Smooth muscle cell (in vitro differentiated cells): Measurements from ENCODE around the gene STX19. TPM values are rescaled to one million over a fixed set of nuclear protein-coding genes. Genes with fewer than 3 reads are reported as not detected.

ENCODE experiments used
- DNase-seq: peaks from one replicate; lab custom pipeline; 2025; ENCODE audit not compliant: unreplicated experiment; lab: John Stamatoyannopoulos, UW
- H2AFZ ChIP-seq: fragments of 200-600 bp; sonication (generic); 2 replicates; pipeline ENCODE4 v1.6.0; 2016; ENCODE audit warnings: antibody characterized with exemption, low read depth, mild to moderate bottlenecking
- H3F3A ChIP-seq: fragments of 200-600 bp; sonication (generic); 2 replicates; pipeline ENCODE4 v1.6.0; 2017; ENCODE audit warnings: antibody characterized with exemption, low read depth
- H3K27ac ChIP-seq: fragments of 200-600 bp; sonication (generic); 2 replicates; pipeline ENCODE4 v1.5.1; 2016; ENCODE audit warnings: low read depth, mild to moderate bottlenecking
- H3K27me3 ChIP-seq: fragments of 200-600 bp; sonication (generic); 2 replicates; pipeline ENCODE4 v1.6.1; 2016; ENCODE audit warnings: low read depth, mild to moderate bottlenecking
- H3K36me3 ChIP-seq: fragments of 200-600 bp; sonication (generic); 2 replicates; pipeline ENCODE4 v1.5.1; 2016; ENCODE audit warnings: low read depth
- H3K4me1 ChIP-seq: fragments of 200-600 bp; sonication (generic); 2 replicates; pipeline ENCODE4 v1.5.1; 2016; ENCODE audit warnings: low read depth
- H3K4me2 ChIP-seq: fragments of 200-600 bp; sonication (generic); 2 replicates; pipeline ENCODE4 v1.6.0; 2016; ENCODE audit warnings: mild to moderate bottlenecking
- H3K4me3 ChIP-seq: fragments of 200-600 bp; sonication (generic); 2 replicates; pipeline ENCODE4 v1.5.1; 2016; ENCODE audit warnings: mild to moderate bottlenecking
- H3K79me2 ChIP-seq: fragments of 200-600 bp; sonication (generic); 2 replicates; pipeline ENCODE4 v1.6.0; 2016; ENCODE audit warnings: low read depth, mild to moderate bottlenecking
- H3K9ac ChIP-seq: fragments of 200-600 bp; sonication (generic); 2 replicates; pipeline ENCODE4 v1.6.0; 2016; ENCODE audit warnings: low read depth
- H3K9me3 ChIP-seq: fragments of 200-600 bp; sonication (generic); replicated peaks from 2 replicates; pipeline ENCODE4 v1.5.1; 2016; ENCODE audit warnings: low read depth
- H4K20me1 ChIP-seq: fragments of 200-600 bp; sonication (generic); 2 replicates; pipeline ENCODE4 v1.6.0; 2016; ENCODE audit warnings: low read depth
- CTCF ChIP-seq: fragments of 200-600 bp; sonication (generic); IDR thresholded peaks from 2 replicates; pipeline ENCODE4 v1.5.1; 2017; ENCODE audit warnings: borderline replicate concordance, mild to moderate bottlenecking, antibody characterized with exemption; ENCODE audit not compliant: insufficient read depth, poor library complexity, severe bottlenecking
- WGBS: methylation state at CpG from one replicate; pipeline ENCODE4 v1.1.7; 2016; ENCODE audit warnings: low lambda C conversion rate; 5-methylcytosine and 5-hydroxymethylcytosine counted together
- polyA plus RNA-seq: library from polyadenylated mRNA; unstranded; fragments of >200 nt; fragmentation: Nextera tagmentation; extraction: Ambion mirVana; gene quantifications from 2 replicates; pipeline ENCODE4 v1.2.1, GENCODE V29; 2016
- total RNA-seq: library from RNA; depleted of rRNA; stranded (reverse); fragments of >200 nt; gene quantifications from 2 replicates; pipeline ENCODE4 v1.2.3, GENCODE V29; 2014

The STX19 gene
- total RNA-seq (0.94 TPM in 1 of 2 replicates, not detected in the other), polyA plus RNA-seq (0.23 TPM in 1 of 2 replicates, not detected in the other)

DNA sequence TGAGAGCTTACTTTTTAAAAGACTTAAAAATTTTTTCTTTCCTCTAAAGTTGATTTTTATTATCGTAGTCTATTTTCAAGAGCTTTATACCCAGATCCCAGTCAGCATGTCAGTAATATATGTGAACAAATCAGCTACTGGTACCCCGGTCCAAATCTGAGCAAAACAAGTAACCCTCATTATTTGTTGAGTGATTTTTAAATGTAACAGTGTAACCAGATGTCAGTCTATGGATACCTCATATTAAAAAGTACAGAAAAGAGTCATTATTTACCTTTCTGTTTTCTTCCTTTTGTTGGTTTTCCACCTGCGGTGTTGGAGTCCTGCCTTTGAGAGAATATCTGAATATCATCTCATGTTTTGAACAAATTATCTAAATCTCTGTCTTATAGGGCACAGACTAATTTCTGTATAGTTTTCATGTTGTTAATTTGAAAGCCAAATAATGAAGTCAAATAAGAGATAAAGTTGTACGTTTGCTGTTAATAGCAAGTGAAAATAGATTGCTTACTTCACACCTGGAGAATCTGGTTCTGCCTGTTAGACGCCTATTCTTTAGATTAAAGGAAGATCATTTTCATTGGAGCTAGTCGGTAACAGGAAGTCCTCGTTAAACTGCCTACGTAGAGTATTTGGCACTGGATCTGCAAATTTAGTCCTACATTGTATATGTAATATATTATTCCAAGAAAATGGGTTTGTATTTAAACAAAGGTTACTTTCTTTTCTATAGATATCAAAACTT lies at the start of gene STX19:
TSS of gene STX19 (minus strand) at position 505 of the 745 bp plus-strand sequence. CDS start 13,328 bp downstream, outside the sequence.
- H4K20me1 ChIP-seq = no peaks in the 10 kb centered on the region
- no peak within 1 kb of the TSS for H2AFZ ChIP-seq
- no peak within 1 kb of the TSS for H3K9ac ChIP-seq
- peak within 1 kb of the TSS; percentile 31 for H3K27ac ChIP-seq
- no peaks in the 10 kb centered on the region for H3K36me3 ChIP-seq
- no peak for TF ChIP-seq CTCF
- H3K4me3 ChIP-seq = peak within 1 kb of the TSS; percentile 23
- no peaks in the 10 kb centered on the region for H3K9me3 ChIP-seq
- H3K79me2 ChIP-seq = peaks cover 4% of the 10 kb centered on the region
- H3F3A ChIP-seq = no peaks in the 10 kb centered on the region
- 75% methylated on average over 8 of the region's 8 CpGs for WGBS
- H3K4me1 ChIP-seq = no peaks in the 10 kb centered on the region
- no peaks in the 10 kb centered on the region for H3K27me3 ChIP-seq
- H3K4me2 ChIP-seq = peak within 1 kb of the TSS; percentile 9
- no peak for DNase-seq

DNA sequence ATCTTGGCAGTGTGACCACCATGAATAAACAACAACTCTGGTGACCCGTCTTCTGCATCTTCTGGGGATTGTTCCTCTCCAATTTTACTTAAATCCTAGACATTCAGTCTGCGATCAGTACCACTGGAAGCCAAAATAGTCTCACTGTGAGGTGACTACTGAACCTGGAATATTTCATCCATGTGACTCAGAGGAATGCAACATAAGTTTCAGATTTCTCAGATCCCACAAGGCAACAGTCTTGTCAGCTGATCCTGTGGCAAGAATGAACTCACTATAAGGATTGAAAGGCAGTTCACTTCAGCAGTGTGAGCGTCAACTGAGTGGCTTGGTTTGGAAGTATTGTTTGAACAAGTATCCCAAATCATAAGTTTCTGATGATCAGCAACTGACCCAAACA lies 47.7 kb upstream of the STX19 start:
- H4K20me1 ChIP-seq = peaks cover 5% of the 10 kb centered on the region
- TF ChIP-seq CTCF = no peak
- peaks cover 8% of the 10 kb centered on the region for H3K79me2 ChIP-seq
- no peak overlapping the region for H3K9ac ChIP-seq
- no peaks in the 10 kb centered on the region for H3K27me3 ChIP-seq
- H3F3A ChIP-seq = no peaks in the 10 kb centered on the region
- H3K4me1 ChIP-seq = no peaks in the 10 kb centered on the region
- DNase-seq = no peak
- H3K4me2 ChIP-seq = no peak overlapping the region
- WGBS = 94% methylated on average over 3 of the region's 3 CpGs
- no peak overlapping the region for H3K4me3 ChIP-seq
- no peaks in the 10 kb centered on the region for H3K9me3 ChIP-seq
- no peaks in the 10 kb centered on the region for H3K36me3 ChIP-seq
- no peak overlapping the region for H2AFZ ChIP-seq
- no peak overlapping the region for H3K27ac ChIP-seq

DNA sequence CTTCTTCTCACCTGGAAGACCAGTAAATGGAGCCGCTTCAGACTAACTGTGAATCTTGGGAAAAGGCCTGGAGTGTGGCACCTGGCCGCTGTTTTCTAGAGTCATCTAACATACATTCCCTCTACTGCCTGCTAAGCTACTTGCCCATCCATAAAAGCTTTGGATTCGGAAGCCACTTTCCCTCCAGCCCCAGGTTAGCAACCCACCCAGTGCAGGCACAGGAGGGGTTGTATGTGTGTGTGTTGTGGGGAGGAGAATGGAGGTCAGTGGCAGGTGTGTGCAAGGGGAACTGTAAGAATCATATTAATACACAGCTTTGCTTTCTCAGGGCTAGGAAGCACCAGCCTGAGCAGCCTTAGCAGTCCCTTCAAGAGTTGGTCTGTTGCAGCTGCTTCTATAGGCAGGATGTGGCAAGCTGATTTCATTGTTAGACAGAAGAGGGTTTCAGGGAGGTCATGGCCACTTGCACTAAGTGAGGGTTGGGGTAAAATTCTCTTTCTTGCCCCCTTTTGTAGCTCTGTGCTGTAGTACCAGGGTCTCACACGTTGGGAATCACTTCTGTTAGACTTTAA lies 43.4 kb upstream of the STX19 start:
- Histone ChIP-seq H3K27me3 (no peaks in the 10 kb centered on the region), H3K4me3 (no peak overlapping the region), H3K4me2 (no peak overlapping the region), H2AFZ (no peak overlapping the region), H3K79me2 (peaks cover 15% of the 10 kb centered on the region), H3K27ac (no peak overlapping the region), H4K20me1 (no peaks in the 10 kb centered on the region), H3K9me3 (no peaks in the 10 kb centered on the region), H3K4me1 (no peaks in the 10 kb centered on the region), H3K36me3 (no peaks in the 10 kb centered on the region), H3K9ac (no peak overlapping the region), H3F3A (no peaks in the 10 kb centered on the region)
- DNase-seq = no peak
- TF ChIP-seq CTCF = no peak
- WGBS = 92% methylated on average over 4 of the region's 4 CpGs
